DMS 273 treated with DMSO at 0.1 percent for 48 hours (cell line): Measurements from ENCODE around the gene SCLT1.

Experiments used
- DNase-seq: peaks from one replicate; lab custom pipeline; 2025; lab: John Stamatoyannopoulos, UW

The SCLT1 gene

GRCh38 chr4:128869776-128870509 lies 223.4 kb downstream of the SCLT1 start:
- DNase-seq = no peak

- no peak for DNase-seq
Measured at GRCh38 chr4:128868758-128869157, 224.6 kb downstream of the SCLT1 start.

GRCh38 chr4:128866691-128867090 lies 226.6 kb downstream of the SCLT1 start:
- DNase-seq = no peak

DNA sequence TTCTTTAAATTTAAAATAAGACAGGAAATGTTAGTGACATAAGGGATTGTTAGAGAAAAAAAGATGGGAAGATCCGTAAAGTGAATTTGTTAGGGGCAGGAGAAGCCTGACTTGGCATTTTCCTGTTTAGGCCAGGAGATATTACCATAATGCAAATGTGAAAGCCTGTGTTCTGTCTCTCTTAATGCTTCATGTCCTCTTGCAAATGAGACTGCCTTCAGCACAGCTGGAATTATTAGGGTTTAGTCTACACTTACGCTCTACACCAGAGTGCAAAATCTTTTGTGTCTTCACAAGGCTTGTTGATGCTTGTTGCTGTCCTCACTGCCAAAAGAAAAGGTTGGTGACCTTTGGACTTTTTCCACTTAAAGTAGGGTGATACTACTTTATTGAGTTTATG lies 227.1 kb downstream of the SCLT1 start:
- DNase-seq = no peak

- DNase-seq = no peak
Measured at GRCh38 chr4:128865132-128865531, 228.2 kb downstream of the SCLT1 start.

- DNase-seq = no peak
Measured at GRCh38 chr4:128863312-128864075, 229.8 kb downstream of the SCLT1 start.

DNA sequence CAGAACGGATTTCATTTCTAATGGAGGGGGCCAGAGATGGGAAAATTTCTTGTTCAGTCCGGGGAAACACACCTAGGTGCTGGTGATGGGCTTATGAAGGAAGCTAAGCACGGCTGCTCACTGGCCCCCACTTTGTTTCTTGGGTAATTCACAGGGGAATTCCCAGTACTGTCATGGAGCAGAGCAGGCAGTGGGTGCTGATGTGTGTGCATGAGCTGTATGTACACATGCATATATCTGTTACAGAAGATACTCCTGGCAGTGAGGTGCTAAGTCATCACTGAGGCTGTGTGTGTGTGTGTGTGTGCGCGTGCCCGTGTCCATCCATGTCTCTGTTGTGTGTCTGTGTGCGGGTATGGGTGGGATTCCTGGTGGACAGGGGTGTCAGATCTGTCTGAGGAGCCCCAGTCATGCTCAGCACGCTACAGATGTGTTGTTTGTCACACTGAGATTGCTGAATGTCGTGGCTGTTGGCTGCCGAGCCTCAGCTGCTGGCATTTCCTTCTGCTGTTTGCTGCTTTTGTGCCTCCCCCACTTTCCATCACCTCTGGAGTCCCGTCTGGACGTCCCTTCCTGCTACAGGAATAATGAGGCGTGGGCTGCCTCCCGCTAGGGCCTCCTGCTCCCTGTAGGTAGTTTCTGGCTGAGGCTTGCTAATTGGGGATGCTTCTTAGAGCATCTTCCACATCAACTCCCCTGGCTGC lies 230.6 kb downstream of the SCLT1 start:
- DNase-seq = no peak

GRCh38 chr4:128861856-128862518 lies 231.4 kb downstream of the SCLT1 start:
- no peak for DNase-seq

- no peak for DNase-seq
Measured at GRCh38 chr4:128859887-128860677, 233.3 kb downstream of the SCLT1 start.

DNA sequence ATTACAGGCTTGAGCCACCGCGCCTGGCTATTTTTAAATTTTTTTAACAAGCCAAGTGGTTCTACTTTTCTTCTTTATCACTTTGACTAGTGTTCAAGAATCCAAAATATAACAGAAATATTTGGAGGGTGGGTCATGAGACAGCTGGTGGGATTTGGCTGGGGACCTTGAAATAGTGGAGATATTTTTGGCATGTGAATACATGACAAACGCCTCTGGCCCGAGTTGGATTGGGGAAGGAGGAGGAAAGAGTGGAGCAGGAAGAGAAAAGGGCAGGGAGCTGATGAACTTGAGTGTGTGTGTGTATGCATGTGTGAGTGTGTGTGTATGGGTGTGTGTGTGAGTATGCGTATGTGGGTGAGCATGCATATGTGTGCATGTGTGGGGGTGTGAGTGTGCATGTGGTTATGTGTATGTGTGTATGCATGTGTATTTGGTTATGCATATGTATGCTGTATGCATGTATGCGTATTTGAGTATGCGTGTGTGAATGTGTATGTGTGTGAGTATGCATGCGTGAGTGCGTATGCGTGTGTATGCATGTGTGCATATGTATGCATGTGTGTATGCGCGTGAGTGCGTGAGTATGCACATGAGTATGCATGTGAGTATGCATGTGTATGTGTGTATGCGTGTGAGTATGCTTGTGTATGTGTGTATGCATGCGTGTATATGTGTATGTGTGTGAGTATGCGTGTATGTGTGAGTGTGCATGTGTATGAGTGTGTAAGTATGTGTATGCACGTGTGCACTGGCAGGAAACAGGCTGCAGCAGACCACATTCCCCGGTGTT lies 234.3 kb downstream of the SCLT1 start:
- no peak for DNase-seq

DNA sequence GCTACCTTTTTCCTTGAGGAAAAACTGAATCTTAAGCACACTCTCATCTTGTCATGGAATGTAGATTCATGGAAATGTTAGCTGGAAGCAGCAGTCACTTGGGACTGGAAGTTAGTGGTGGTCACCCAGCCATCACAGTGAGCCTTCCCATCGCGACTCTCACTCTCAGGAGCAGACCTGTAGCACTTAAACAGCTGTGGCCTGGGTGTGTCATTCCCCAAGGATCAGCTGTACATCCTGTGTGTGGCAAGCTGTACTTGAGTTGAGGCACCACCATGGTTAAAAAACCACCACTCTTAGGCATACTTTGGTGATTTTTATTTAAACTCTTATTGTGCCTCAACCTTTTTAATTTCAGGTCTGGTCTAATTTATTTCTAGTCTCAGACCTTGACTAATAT lies 237.1 kb downstream of the SCLT1 start:
- no peak for DNase-seq

- no peak for DNase-seq
Measured at GRCh38 chr4:128855621-128856020, 237.7 kb downstream of the SCLT1 start.

- DNase-seq = no peak
Measured at GRCh38 chr4:128854433-128854832, 238.9 kb downstream of the SCLT1 start.

GRCh38 chr4:128853741-128854140 lies 239.6 kb downstream of the SCLT1 start:
- DNase-seq = no peak

- DNase-seq = no peak
Measured at GRCh38 chr4:128850252-128850651, 243.1 kb downstream of the SCLT1 start.

DNA sequence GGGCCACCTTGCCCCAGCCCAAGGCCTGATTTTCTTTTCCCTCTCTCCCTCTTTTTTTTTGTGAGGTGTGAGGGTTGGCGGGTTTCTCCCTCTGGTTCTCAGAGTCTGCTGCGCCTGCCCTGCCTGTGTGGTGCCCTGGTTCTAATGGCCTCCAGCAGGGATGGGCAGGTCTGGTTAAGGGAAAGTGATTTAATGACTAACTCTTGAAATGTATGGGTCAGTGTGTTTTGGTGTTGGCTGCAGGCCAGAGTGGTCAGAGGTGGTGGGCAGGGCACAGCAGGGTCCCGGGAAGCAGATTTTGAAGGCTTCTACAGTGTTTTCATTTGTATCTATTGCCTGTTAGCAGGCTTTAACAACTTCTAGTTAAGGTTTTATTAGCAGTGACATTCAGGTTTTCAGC lies 244.9 kb downstream of the SCLT1 start:
- DNase-seq = no peak

GRCh38 chr4:128847082-128847724 lies 246.1 kb downstream of the SCLT1 start:
- no peak for DNase-seq

DNA sequence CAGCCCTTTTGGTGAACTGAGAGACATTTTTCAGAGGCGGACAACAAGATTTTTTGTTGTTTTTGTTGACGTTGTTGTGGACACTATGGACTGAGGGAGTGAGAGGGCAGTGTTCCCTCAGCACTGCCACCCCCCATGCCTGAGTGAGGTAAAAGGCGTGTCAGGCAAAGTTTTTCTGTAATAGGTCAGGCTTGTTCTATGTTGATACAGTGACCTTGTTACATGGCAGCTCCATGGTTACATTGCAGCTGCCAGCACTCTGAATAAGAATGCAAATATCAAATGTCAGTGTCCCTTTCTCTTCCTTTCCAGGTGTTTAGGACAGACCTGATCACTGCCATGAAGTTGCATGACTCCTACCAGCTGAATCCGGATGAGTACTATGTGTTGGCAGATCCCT lies 247.3 kb downstream of the SCLT1 start:
- DNase-seq = no peak

DNA sequence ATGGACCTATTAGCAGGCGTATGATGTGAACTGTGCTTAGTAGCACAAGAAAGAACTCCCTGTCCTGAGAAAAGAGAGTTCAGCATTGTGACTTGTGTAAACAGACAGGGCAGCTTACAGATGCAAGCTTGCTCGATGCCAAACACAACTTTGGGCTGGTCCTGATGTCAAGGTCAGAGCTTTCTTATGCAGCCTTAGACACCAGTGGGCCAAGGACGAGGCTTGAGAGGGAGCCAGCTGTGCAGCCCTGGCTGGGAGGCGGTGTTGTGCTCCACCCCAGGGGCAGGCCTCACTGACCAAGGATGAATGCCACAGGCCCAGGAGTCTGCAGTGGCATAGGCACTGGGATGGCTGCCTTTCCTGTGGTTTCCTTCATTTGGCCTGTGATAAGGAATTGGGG lies 248.4 kb downstream of the SCLT1 start:
- DNase-seq = no peak

DNA sequence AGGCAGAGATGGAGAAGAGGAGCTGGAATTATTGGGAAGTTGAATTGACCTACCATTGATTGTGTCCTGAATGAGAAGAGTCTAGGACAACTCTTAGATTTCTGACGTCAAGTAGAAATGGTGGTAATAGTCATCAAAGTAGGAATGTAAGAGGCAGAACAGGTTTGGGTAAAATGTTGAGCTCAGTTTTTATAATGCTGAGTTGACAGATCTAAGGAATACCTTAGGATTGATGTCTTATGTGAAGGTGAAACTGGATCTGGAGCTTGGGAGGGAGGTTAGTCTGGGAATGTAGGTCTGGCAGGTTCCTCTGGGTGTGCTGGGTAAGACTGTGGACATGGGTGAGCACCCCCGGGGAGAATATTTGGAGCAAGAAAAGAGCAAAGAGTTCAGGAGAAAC lies 251.9 kb downstream of the SCLT1 start:
- DNase-seq = no peak
